ENCODE measurements around the gene GEN1.

The GEN1 gene

DNA sequence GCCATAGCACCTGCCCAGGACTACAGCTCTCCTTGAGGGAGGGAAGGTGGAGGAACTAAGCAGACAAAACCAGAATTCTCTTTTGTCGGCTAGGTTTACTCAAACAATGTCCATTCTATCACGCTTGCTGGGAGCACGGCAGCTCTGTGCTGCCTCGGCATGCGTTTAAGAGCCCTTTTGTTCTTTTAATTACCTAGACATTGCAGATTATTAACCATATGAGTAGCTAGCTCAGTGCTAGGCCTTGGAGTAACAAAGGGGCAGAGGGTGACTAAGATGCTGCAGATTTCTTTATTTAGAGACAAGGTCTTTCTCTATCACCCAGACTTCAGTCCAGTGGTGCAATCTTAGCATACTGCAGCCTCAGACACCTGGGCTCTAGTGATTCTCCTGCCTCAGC, 73.4 kb downstream of the GEN1 start:
- DNase-seq: no peak

DNA sequence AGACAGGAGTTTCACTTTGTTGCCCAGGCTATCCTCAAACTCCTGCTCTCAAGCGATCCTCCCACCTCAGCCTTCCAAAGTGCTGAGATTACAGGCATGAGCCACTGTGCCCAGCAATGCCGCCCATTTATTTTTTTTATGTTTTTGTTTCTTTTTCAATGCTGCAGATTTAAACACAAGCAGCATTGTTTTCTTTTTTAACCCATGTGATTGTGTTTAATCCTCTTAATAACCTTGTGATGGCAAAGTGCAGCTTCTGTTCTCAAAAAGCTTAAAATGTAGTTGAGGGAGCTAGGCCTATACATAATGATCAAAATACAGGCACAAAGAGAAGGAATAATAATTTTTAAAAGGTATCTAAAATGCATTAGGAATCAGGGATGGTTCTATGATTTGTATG, 73.8 kb downstream of the GEN1 start:
- DNase-seq: no peak

DNA sequence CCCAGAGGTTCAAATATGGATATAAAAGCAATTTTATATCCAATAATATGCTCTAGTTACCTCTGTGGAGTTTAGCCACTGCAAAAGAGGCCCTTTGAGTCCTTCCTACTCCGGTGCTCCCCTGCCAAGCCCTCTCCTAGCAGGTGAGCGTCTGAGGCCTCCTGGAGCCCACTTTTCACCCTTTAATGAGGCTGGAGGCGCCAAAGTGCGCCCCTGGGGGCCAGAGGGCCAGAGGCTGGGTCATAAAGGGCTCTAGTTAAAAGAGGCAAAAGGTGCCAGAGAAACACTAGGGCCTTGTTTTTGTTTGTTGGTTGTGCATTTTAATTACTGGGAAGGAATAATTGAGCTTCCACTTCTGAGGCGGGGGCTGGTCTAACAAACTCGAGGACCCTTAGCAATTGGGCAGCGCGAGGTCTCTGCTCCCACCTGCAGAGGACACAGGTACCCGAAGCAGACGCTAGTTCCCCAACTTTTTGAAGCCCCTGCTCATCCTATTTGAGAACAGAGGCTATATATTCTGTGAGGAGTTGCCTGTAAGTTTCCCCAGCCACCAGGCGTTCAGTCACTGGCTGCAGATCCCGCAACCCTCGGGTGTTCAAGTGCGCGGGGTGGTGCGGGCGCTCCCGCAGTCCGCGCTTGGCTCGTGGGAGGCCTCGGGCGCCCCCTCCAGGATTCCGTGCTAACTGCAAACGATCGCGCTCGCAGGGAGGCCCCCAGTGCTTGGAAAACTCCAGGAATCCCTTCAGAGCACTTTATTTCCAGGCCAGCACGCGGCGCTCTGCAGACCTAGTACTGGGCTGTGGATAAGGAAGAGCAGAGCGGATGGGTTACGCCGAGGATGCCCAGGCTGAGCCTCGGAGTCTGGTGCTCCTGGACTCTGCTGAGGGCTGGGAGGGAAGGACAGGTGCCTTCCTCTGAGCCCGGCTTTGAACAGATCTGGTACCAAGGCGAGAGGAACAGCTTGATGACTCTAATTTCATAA, 76.4 kb downstream of the GEN1 start:
- DNase-seq: peak; percentile 51 to 71

DNA sequence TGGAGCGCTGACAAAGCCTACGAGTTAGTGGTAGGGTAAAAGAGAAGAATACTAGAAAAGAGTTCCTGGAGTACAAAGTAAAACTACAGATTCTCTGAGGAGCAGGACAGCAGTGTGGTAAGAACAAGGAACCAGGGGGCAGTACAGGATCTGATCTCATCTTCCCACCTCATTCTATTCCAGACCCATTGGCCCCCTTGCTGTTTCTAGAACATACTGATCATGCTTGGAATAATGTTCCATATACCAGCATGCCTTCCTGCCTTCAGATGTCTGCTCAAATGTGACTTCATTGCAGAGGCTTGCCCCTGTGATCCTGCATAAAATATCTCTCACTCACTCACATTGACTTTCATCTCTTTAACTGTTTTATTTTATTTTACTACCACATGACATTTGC, 81.6 kb downstream of the GEN1 start:
- no peak for DNase-seq
